Vagina (tissue), 2 donors: Measurements from ENCODE around the gene BTNL9. TPM values are rescaled to one million over a fixed set of nuclear protein-coding genes. Genes with fewer than 3 reads are reported as not detected.

Source experiments
- DNase-seq, 2 donors: peaks; one replicate each; pipeline ENCODE4 v3.0.0-alpha.2; 2017; ENCODE audit errors: extremely low spot score in 2 of 2
- H3K27ac ChIP-seq: fragments of 200-600 bp; sonication (generic); one replicate; pipeline ENCODE4 v1.5.1; 2019
- H3K27me3 ChIP-seq: fragments of 200-600 bp; sonication (generic); one replicate; pipeline ENCODE4 v1.5.1; 2019
- H3K36me3 ChIP-seq, 2 donors: fragments of 200-600 bp; sonication (generic); one replicate each; pipeline ENCODE4 v1.5.1; 2017 to 2019
- H3K4me1 ChIP-seq: fragments of 200-600 bp; sonication (generic); one replicate; pipeline ENCODE4 v1.5.1; 2019
- H3K4me3 ChIP-seq, 2 donors: fragments of 200-600 bp; sonication (generic); 1 replicate in 1 of 2; 2 replicates in 1 of 2; pipeline ENCODE4 v1.5.1; 2016 to 2019
- H3K9me3 ChIP-seq: fragments of 200-600 bp; sonication (generic); one replicate; pipeline ENCODE4 v1.5.1; 2019
- CTCF ChIP-seq, 3 experiments: fragments of 450-650 bp in 2 of 3; fragments of 200-600 bp in 1 of 3; sonication (generic) in 1 of 3; IDR thresholded peaks; one replicate each; pipeline ENCODE4 v1.5.1; 2017 to 2019; ENCODE audit warnings: antibody characterized with exemption in 3 of 3, mild to moderate bottlenecking in 2 of 3, moderate library complexity in 2 of 3
- POLR2A ChIP-seq, 2 donors: fragments of 450-650 bp; IDR thresholded peaks; one replicate each; pipeline ENCODE4 v1.6.1; 2017; ENCODE audit warnings: antibody characterized with exemption in 2 of 2, mild to moderate bottlenecking in 2 of 2, moderate library complexity in 2 of 2
- POLR2AphosphoS5 ChIP-seq, 2 donors: sonication (generic); formaldehyde crosslinking; IDR thresholded peaks; one replicate each; pipeline ENCODE4 v1.9.0; 2017; ENCODE audit warnings: antibody characterized with exemption in 2 of 2, mild to moderate bottlenecking in 2 of 2, low read depth in 1 of 2; ENCODE audit not compliant: insufficient read depth in 1 of 2
- intact Hi-C: fragments of 100-400 bp; cut with DNase I; formaldehyde crosslinking; loops from one replicate; pipeline ENCODE4 v1.15.1; 2023
- total RNA-seq: library from RNA; depleted of rRNA; stranded (reverse); fragments of >200 nt; gene quantifications from one replicate; pipeline ENCODE4 v1.2.3, GENCODE V29; 2016

Gene BTNL9
- total RNA-seq, 1 donor from 2014 or later: 34.1 TPM

GRCh38 chr5:181076920-181077319, 36.9 kb downstream of the BTNL9 start:
- Histone ChIP-seq H3K4me1 (no peaks in the 10 kb centered on the region), H3K27me3 (no peaks in the 10 kb centered on the region), H3K36me3 (no peaks in the 10 kb centered on the region), H3K4me3 (no peak overlapping the region), H3K27ac (no peak overlapping the region), H3K9me3 (no peaks in the 10 kb centered on the region)
- TF ChIP-seq CTCF (IDR thresholded peaks at IDR 0.05) (no peak), POLR2A (IDR thresholded peaks at IDR 0.05) (no peak)
- intact Hi-C loops: no loop called here
- DNase-seq: no peak

- H3K27ac ChIP-seq: no peak overlapping the region
- no peak for DNase-seq
- TF ChIP-seq POLR2A (IDR thresholded peaks at IDR 0.05) (no peak), POLR2AphosphoS5 (IDR thresholded peaks at IDR 0.05; ENCODE audit: insufficient read depth in 1 of 2, low read depth in 1 of 2) (no peak), CTCF (IDR thresholded peaks at IDR 0.05) (no peak)
Measured at GRCh38 chr5:181081989-181082388, 41.9 kb downstream of the BTNL9 start.

GRCh38 chr5:181084621-181085195, 44.6 kb downstream of the BTNL9 start:
- TF ChIP-seq POLR2AphosphoS5 (IDR thresholded peaks at IDR 0.05; ENCODE audit: insufficient read depth in 1 of 2, low read depth in 1 of 2) (no peak), POLR2A (IDR thresholded peaks at IDR 0.05) (no peak), CTCF (IDR thresholded peaks at IDR 0.05) (no peak)
- no peaks in the 10 kb centered on the region for H3K9me3 ChIP-seq
- H3K4me3 ChIP-seq: no peak overlapping the region
- no peak overlapping the region for H3K27ac ChIP-seq
- peak; percentile 74 to 93 for DNase-seq
- H3K4me1 ChIP-seq: no peaks in the 10 kb centered on the region
- H3K27me3 ChIP-seq: no peaks in the 10 kb centered on the region
- intact Hi-C loops: no loop called here
- no peaks in the 10 kb centered on the region for H3K36me3 ChIP-seq

More at GRCh38 chr5:181081989-181082388, 41.9 kb downstream of the BTNL9 start:
- no peak overlapping the region for H3K4me3 ChIP-seq
- H3K27me3 ChIP-seq: no peaks in the 10 kb centered on the region
- intact Hi-C loops: no loop called here
- no peaks in the 10 kb centered on the region for H3K4me1 ChIP-seq
- no peaks in the 10 kb centered on the region for H3K36me3 ChIP-seq
- H3K9me3 ChIP-seq: no peaks in the 10 kb centered on the region

GRCh38 chr5:181086026-181086883, 46.2 kb downstream of the BTNL9 start:
- H3K4me1 ChIP-seq: no peaks in the 10 kb centered on the region
- no peaks in the 10 kb centered on the region for H3K9me3 ChIP-seq
- no peaks in the 10 kb centered on the region for H3K36me3 ChIP-seq
- intact Hi-C loops: no loop called here
- no peak overlapping the region for H3K4me3 ChIP-seq
- H3K27me3 ChIP-seq: no peaks in the 10 kb centered on the region
- no peak overlapping the region for H3K27ac ChIP-seq
- TF ChIP-seq POLR2AphosphoS5 (IDR thresholded peaks at IDR 0.05; ENCODE audit: insufficient read depth in 1 of 2, low read depth in 1 of 2): no peak
- TF ChIP-seq CTCF (IDR thresholded peaks at IDR 0.05): no peak
- no peak for TF ChIP-seq POLR2A (IDR thresholded peaks at IDR 0.05)
- no peak for DNase-seq

GRCh38 chr5:181086884-181087205, 46.8 kb downstream of the BTNL9 start:
- Histone ChIP-seq H3K9me3 (no peaks in the 10 kb centered on the region), H3K4me3 (no peak overlapping the region), H3K27ac (no peak overlapping the region), H3K27me3 (no peaks in the 10 kb centered on the region), H3K4me1 (no peaks in the 10 kb centered on the region), H3K36me3 (no peaks in the 10 kb centered on the region)
- intact Hi-C loops: no loop called here
- TF ChIP-seq CTCF (IDR thresholded peaks at IDR 0.05): no peak
- TF ChIP-seq POLR2AphosphoS5 (IDR thresholded peaks at IDR 0.05; ENCODE audit: insufficient read depth in 1 of 2, low read depth in 1 of 2): no peak
- DNase-seq: no peak
